HL-60 (cell line): Measurements from ENCODE around the gene SPEN.

Source experiments
- DNase-seq, 2 experiments: peaks; one replicate each; pipeline ENCODE4 v3.0.0-alpha.2; 2010 to 2020; ENCODE audit warnings: low read depth in 1 of 2, low spot score in 1 of 2
- H3K27ac ChIP-seq: fragments of 250-450 bp; sonication (Bioruptor Pico); replicated peaks from 2 replicates; pipeline ENCODE4 v1.5.1; 2020; ENCODE audit warnings: mild to moderate bottlenecking, moderate library complexity
- H3K27me3 ChIP-seq: fragments of 250-450 bp; sonication (Bioruptor Pico); 2 replicates; pipeline ENCODE4 v1.5.1; 2021; ENCODE audit warnings: mild to moderate bottlenecking, moderate library complexity; ENCODE audit not compliant: insufficient read depth, poor library complexity, severe bottlenecking
- H3K4me3 ChIP-seq: replicated peaks from 2 replicates; pipeline ENCODE4 v1.5.1; 2011; ENCODE audit warnings: mild to moderate bottlenecking, control low read depth, low read length; ENCODE audit not compliant: insufficient read depth
- CTCF ChIP-seq: IDR thresholded peaks from one replicate; pipeline ENCODE4 v1.5.1; 2011; ENCODE audit warnings: low read length, control low read depth, inconsistent platforms; ENCODE audit not compliant: insufficient read depth
- GABPA ChIP-seq: IDR thresholded peaks from 2 replicates; pipeline ENCODE4 v1.6.1; 2012; ENCODE audit warnings: low read depth
- POLR2AphosphoS5 ChIP-seq: IDR thresholded peaks from 2 replicates; pipeline ENCODE4 v1.6.1; 2012; ENCODE audit warnings: low read depth
- REST ChIP-seq: IDR thresholded peaks from 2 replicates; pipeline ENCODE4 v1.6.1; 2012; ENCODE audit warnings: low read depth; ENCODE audit not compliant: insufficient replicate concordance
- SPI1 ChIP-seq: IDR thresholded peaks from 2 replicates; pipeline ENCODE4 v1.6.1; 2012; ENCODE audit warnings: low read depth, mild to moderate bottlenecking, borderline replicate concordance

Gene SPEN

DNA sequence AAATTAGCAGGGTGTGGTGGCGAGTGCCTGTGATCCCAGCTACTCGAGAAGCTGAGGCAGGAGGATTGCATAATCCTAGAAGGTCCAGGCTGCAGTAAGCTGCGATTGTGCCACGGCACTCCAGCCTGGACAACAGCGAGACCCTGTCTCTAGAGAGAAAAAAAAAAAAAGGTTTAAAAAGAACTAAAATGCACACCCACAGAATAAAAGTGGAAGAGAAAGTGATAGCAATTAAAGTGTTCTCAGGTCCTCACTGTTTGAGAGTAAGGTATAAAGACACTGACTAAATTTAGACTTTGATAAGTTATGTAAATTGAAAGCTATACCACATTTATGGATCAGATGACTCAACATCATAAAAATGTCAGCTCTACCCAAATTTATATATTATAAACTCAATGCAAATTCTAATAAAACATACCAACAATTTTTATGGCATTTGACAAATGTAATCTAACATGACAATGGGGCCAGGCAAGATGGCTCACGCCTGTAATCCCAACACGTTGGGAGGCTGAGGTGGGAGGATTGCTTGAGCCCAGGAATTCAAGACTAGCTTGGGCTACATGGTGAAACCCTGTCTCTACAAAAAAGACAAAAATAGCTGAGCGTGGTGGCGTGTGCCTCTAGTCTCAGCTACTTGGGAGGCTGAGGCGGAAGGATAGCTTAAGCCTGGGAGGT is 116.6 kb downstream of the SPEN start:
- no peak overlapping the region for H3K27ac ChIP-seq
- H3K4me3 ChIP-seq: no peak overlapping the region
- no peaks in the 10 kb centered on the region for H3K27me3 ChIP-seq
- TF ChIP-seq CTCF: no peak
- no peak for TF ChIP-seq REST
- TF ChIP-seq POLR2AphosphoS5: no peak
- TF ChIP-seq GABPA: no peak
- no peak for TF ChIP-seq SPI1
- DNase-seq: no peak

GRCh38 chr1:15965228-15965767 is 117.8 kb downstream of the SPEN start:
- no peak overlapping the region for H3K27ac ChIP-seq
- TF ChIP-seq SPI1 (no peak), GABPA (no peak), POLR2AphosphoS5 (no peak), CTCF (no peak), REST (no peak)
- no peak overlapping the region for H3K4me3 ChIP-seq
- no peak for DNase-seq
- no peaks in the 10 kb centered on the region for H3K27me3 ChIP-seq

GRCh38 chr1:15966081-15966955 is 118.8 kb downstream of the SPEN start:
- DNase-seq: peak in 1 of 2 experiments; percentile 36
- Histone ChIP-seq H3K4me3 (no peak overlapping the region), H3K27me3 (no peaks in the 10 kb centered on the region), H3K27ac (no peak overlapping the region)
- TF ChIP-seq SPI1 (peak; percentile 49; the same call in 1 of the 2 replicates), CTCF (no peak)
